ENCODE measurements around the gene DIP2B.

DNA sequence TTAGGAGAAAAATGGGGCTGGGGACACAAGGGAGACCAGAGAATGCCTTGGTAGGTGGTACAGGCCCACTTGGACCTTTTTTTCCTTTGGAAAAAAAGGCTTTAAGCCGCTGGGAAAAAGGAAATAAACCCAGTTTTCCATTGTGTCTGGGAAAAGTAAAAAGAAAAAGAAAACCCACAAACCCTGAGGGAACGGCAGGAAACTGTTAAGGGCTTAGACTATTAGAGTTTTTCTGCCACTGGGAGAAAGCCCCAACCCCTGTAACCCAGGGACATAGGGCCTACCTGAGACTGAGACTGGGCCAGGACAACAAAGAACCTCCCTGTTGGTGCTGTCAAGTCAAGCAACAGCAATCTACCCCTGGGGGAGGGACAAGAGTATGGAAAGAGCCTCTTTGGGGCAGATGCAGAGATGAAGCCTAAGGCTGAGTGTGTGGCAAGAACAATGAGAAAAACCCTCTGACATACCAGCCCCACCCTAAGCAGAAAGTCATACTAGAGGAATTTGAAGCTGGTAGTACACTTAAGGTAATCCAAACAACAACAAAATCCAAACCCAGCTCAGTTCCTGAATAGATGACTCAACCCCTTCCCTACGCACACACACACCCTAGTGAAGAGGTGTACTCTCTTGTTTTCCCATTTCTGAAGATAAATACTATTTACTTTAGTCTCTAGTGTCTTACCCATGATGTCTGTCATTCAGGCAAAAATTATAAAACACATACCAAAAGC lies 281.9 kb downstream of the DIP2B start:
- no peak for TF ChIP-seq USF2 (IDR thresholded peaks at IDR 0.05)
- no peak for TF ChIP-seq HMGXB4 (CRISPR knock-in tag; IDR thresholded peaks at IDR 0.05; ENCODE audit: borderline replicate concordance)
- TF ChIP-seq EHMT2 (IDR thresholded peaks at IDR 0.05; ENCODE audit: low read depth), result no peak
- TF ChIP-seq FOSB (CRISPR knock-in tag; IDR thresholded peaks at IDR 0.05), result peak; percentile 58; the same call in 1 of the 2 replicates
- TF ChIP-seq KDM1A (IDR thresholded peaks at IDR 0.05; ENCODE audit: low read depth), result no peak

Measured in A549 (cell line).